ENCODE results near the gene PLTP.

- TF ChIP-seq CTCF (IDR thresholded peaks at IDR 0.05; ENCODE audit: borderline replicate concordance, extremely low read depth, low read length, poor library complexity, severe bottlenecking) = no peak
- TF ChIP-seq EZH2 (IDR thresholded peaks at IDR 0.05; ENCODE audit: borderline replicate concordance, low read depth, low read length, severe bottlenecking) = no peak
These were observed 54.1 kb downstream of the PLTP start for GRCh38 chr20:45857882-45858216.

Measured in DND-41 (cell line).